Activated CD8-positive, alpha-beta memory T cell treated with anti-CD3 and anti-CD28 coated beads, Interleukin-2, amount 50 U/mL, for 4 hours (primary cell): Measurements from ENCODE around the gene SOX10.
"Not testable (repeated sequence)": the region's sequence is repeated elsewhere in the genome, so short reads cannot be mapped to it uniquely, and the experiment has no call there.

Experiments used
- DNase-seq: peaks from one replicate; pipeline ENCODE4 v3.0.0-alpha.2; 2020

The SOX10 gene

GRCh38 chr22:37959231-37959825 is 25.0 kb downstream of the SOX10 start:
- no peak for DNase-seq

GRCh38 chr22:37957232-37957631 is 27.1 kb downstream of the SOX10 start:
- no peak for DNase-seq

GRCh38 chr22:37955825-37956397 is 28.4 kb downstream of the SOX10 start:
- not testable (repeated sequence) for DNase-seq

GRCh38 chr22:37954686-37955085 is 29.7 kb downstream of the SOX10 start:
- DNase-seq: no peak

- peak; percentile 95 for DNase-seq
Measured at GRCh38 chr22:37953437-37954179, 30.7 kb downstream of the SOX10 start, which contains the start of the genes C22orf23 and POLR2F. TSS of gene C22orf23 (minus strand) at chr22:37953601. CDS start at chr22:37953149, 452 bp downstream. TSS of gene POLR2F (plus strand) at chr22:37953699. CDS start at chr22:37953788, 89 bp downstream.

GRCh38 chr22:37953062-37953436 is 31.3 kb downstream of the SOX10 start:
- DNase-seq: no peak

- not testable (repeated sequence) for DNase-seq
Measured at GRCh38 chr22:37952629-37953028, 31.7 kb downstream of the SOX10 start.

GRCh38 chr22:37951305-37951704 is 33.0 kb downstream of the SOX10 start:
- DNase-seq: no peak

- not testable (repeated sequence) for DNase-seq
Measured at GRCh38 chr22:37947142-37947795, 37.1 kb downstream of the SOX10 start.

GRCh38 chr22:37944423-37944822 is 39.9 kb downstream of the SOX10 start:
- DNase-seq: not testable (repeated sequence)

GRCh38 chr22:37943825-37944198 is 40.5 kb downstream of the SOX10 start:
- no peak for DNase-seq

GRCh38 chr22:37943136-37943824 is 41.1 kb downstream of the SOX10 start:
- DNase-seq: no peak

GRCh38 chr22:37942133-37942532 is 42.2 kb downstream of the SOX10 start:
- no peak for DNase-seq

GRCh38 chr22:37940698-37941376 is 43.5 kb downstream of the SOX10 start:
- no peak for DNase-seq

GRCh38 chr22:37933711-37934376 is 50.5 kb downstream of the SOX10 start:
- peak; percentile 79 for DNase-seq

- DNase-seq: no peak
Measured at GRCh38 chr22:37932821-37933578, 51.4 kb downstream of the SOX10 start.

GRCh38 chr22:37932401-37932800 is 52.0 kb downstream of the SOX10 start:
- DNase-seq: no peak

- DNase-seq: no peak
Measured at GRCh38 chr22:37931893-37932389, 52.4 kb downstream of the SOX10 start.

- no peak for DNase-seq
Measured at GRCh38 chr22:37930952-37931440, 53.4 kb downstream of the SOX10 start.

- no peak for DNase-seq
Measured at GRCh38 chr22:37930270-37930951, 53.9 kb downstream of the SOX10 start.
